ENCODE measurements around the gene DND1.

DNA sequence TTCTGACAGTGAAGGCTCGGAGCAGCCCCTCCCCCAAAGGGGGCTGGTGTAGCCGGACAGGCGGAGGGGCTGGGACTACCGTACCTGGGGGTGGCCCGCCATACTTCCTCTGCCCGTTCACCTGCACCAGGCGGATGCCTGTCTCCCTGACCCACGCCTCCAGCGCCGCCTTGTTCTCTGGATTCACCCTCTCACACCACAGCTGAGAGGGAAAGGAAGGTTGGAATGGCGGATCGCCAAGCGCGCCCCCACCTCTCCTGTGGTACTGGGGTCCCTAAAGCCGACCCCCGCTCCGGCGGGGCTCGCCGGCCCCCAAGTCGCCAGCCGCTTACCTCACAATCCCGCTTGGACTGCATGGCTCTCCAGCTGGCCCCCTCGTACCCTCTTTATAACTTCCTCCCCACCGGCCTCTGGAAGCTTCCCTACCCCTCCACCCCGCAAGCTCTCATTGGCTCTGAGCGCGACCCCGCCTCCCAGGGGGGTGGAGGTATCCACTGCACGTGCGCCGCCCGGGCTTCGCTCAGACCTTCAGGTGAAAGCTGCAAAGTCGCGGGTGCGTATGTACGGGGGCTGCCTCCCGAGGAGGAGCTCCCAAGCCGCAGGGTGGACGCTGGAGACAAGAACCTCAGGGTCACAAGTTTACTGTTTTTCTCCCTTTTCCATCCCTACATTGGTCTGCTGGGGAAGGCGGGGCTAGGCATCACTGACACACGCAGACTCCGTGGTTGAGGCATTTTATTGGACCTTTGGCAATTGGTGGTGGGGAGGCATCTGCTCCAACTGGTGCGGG is at the start of gene DND1:
- TF ChIP-seq EZH2phosphoT487 (IDR thresholded peaks at IDR 0.05; ENCODE audit: insufficient read depth, low read depth) (no peak), EZH2 (IDR thresholded peaks at IDR 0.05; ENCODE audit: insufficient read depth, poor library complexity, severe bottlenecking) (no peak)

Data from GM23248 (cell line).